Measurements from ENCODE around the gene AGMAT.

AGMAT gene

DNA sequence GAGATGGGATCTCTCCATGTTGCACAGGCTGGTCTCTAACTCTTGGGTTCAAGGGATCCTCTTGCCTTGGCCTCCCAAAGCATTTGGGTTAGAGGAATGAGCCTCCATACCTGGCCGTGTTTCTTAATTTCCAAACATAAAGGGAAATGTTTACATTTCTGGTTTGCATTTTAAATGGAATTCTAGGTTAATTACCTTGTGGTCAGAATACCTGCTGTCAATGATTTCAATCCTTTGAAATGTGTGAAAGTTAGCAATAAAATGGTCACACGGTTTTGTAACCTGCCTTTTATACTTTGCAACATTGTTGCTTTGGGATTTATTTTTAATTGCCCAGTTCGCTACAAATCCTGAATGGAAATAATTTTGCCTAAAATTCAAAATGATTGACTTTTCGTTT lies 26.3 kb downstream of the AGMAT start:
- no peak for DNase-seq

DNA sequence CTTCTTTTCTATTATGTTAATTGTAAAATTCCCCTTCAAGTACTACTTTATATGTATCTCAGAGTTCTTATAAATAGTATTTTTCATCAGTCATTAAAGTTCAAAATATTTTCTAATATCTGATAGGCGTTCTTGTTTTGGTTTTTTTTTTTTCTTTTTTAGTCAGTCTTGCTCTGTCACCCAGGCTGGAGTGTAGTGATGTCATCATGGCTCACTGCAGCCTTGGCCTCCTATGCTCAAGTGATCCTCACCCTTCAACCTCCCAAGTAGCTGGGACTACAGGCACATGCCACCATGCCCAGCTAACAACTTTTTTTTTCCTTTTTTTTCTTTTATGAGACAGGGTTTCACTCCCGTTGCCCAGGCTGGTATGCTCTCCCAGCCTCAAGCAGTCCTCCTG lies 27.3 kb downstream of the AGMAT start:
- no peak for DNase-seq

DNA sequence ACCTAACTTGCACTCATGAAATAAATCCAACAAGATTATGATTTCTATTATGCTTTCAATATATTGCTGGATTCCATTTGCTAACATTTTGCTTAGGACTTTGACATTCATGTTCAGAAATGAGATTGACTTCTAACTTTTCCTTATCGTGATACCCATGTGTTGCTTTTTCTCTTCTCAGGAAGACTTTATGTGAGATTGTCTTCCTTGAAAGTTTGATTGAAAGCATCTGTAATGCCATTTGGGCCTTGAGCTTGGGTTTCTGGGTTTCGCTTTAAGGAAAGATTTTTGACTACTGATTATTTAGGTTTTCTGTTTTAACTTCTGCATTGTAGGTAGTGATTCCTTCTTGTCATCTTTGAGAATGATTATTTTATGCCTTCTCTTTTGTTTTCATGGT lies 27.8 kb downstream of the AGMAT start:
- no peak for DNase-seq

DNA sequence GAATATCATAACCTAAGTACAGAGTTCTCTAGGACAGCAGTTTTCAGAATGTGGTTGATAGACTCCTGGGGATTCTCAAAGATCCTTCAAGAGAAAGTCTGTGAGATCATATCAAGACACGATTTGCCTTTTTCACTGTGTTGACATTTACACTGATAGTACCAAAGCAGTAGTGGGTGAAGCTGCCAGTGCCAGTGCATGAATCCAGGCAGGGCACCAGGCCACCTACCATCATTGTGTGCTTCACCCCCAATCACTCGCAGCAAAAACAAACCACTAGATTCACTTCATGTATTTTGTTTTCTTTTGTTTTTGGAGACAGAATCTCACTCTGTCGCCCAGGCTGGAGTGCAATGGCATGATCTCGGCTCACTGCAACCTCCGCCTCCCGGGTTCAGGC lies 34.3 kb downstream of the AGMAT start:
- no peak for DNase-seq

DNA sequence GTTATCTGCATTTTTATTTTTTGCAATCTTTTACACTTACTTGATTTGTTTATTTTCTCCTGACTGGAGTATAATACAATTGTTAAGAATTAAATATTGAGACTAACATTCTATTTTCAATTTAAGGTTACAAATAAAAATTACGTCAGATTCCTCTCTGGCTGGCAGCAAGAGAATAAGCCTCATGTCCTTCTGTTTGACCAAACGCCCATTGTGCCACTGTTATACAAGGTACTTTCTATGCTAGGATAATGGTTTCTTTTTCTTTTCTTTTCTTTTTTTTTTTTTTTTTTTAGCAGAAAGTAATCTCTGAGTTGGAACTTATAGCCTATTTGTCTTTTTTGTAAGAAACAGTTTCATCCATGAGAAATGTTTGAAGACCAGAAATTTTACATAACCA lies 38.2 kb downstream of the AGMAT start:
- no peak for DNase-seq

DNA sequence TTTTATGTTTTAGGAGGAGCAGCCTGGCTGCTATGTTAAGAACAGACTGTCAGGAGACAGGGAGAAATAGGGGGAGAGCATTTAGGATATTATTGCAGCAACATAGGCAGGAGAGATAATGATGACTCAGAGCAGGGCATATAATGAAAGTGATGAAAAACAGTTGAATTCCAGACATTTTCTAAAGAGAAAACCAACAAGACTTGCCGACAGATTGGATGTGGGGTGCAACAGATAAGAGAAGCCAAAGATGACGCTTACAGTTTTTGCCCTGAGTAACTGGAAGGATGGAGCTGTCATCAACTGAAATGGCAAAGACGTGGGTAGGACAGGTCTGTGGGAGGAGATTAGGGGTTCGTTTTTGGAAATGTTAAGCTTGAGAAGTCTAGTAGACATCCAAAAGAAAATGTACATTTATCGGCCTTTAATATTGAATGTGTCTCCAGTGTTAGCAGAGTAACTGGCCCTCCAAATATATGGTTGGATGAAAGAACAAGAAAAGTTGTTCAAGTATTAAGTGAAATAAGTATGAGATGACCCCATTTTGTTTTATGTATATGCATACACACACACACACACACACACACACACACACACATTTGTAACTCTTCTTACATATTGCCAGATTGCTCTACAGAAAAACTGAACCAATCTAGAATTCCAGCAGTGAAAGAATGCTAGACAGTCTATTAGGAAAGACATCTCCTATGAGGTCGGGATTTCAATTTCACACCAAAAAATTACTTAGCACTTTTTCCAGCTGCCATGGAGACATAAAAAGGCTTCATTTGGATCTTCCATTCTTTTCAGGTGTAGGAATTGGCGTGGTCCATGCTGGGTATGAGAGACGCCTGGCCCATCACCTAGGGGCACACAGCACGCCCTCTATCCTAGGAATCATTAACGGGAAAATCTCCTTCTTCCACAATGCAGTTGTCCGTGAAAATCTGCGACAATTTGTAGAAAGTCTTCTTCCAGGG lies 41.0 kb downstream of the AGMAT start:
- DNase-seq = no peak

DNA sequence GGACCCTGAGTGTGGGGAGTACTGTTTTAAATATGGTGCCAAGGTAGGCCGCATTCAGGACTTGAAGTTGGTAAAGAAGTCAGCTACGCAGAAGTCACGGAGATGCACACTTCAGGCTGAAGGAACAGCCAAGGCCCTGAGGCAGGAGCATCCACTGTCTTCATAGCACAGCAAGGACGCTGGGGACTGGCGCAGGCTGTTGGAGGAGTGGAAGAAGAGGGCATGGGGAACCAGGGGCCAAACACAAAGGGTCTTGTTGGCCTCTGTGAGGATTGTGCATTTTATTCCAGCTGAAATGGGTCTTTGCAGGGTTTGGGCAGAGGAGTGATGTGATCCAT lies 41.6 kb downstream of the AGMAT start:
- no peak for DNase-seq

DNA sequence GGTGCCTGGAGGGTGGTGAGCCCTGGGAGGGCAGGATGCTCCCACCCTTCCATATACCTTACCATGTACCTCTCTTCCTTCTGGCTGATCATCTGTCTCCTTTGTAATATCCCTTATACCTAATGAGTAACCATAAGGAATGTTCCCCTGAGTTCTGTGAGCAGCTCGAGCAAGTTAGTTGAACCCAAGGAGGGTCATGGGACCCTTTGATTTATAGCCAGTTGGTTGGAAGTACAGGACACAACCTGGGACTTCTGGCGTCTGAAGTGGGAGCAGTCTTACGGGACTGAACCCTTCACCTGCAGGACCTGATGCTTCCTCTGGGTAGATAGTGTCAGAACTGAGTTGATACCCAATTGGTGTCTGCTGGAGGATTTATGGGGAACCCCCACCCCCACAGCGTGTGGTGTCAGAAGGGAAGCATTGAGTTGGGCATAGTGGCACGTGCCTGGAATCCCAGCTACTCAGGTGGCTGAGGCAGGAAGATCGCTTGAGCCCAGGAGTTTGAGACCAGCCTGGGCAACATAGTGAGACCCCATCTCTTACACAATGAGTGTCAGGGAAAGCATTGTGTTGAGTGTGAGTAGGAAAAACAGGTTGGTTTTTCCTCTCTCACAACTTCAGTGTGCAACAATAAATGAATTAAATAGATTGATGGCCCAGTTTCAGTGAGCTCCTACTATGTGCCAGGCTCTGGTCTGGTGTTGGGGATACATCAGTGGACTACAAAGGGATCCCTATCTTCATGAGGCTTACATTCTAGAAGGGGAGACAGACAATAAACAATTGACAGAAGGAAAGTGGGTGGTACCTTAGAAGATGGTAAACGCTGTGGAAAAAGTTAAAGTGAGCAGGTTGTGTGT lies 42.2 kb downstream of the AGMAT start:
- DNase-seq = no peak

DNA sequence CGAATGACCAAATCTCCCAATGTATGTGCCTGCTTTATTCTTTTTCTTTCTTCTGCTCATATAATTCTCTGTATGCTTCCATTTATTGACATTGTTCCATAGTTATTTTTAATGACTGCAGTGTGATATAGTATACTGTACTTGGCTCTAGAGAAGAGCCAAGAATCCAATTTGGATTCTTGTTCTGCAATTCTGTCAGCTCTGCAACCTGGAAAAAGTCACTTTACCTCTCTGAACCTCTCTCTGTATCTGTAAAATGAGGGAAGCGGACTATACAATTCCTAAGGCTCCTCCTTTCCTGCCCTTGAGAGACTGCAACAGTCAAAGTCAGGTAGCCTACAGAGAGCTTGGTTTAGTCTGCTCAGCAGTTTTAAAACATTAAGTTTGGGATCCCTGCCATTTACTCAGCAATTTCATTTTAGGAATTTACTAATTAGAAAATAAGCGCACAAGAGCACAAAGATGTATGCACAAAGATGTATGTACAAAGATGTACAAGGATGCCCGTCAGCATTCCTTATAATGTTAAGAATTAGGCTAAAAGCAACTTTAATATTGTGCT lies 43.5 kb downstream of the AGMAT start:
- DNase-seq = no peak

DNA sequence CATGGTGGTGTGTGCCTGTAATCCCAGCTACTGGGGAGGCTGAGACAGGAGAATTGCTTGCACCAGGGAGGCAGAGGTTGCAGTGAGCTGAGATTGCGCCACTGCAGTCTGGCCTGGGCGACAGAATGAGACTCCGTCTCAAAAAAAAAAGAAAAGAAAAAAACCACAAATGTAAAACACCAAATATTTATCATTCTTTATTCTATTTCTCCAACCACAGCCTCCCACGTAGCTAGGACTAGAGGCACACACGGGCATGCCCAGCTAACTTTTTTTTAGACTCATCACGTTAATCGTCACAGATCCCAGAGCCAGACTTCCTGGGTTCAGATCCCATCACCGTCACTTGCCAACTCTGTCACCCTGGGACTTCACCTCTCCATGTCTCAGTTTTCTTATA lies 44.7 kb downstream of the AGMAT start:
- no peak for DNase-seq

DNA sequence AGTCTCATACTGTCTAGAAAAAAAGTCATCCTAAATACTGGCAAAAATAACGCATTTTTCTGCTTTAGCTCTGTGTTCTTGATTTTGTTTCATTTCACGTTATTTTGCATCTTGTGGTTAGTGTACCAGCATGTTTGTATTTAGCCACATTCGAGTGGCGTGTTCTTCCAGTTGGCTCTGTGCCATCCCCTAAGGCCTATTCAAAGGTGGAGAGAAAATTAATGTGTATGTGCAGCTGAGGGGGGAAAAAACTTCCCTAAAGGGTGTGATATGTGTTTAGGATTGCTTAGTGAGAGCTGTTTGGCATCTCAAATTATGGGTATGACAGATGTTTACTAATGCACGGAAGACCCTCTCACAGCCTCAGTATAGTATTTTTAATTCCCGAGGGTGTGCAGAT lies 46.1 kb downstream of the AGMAT start:
- no peak for DNase-seq

DNA sequence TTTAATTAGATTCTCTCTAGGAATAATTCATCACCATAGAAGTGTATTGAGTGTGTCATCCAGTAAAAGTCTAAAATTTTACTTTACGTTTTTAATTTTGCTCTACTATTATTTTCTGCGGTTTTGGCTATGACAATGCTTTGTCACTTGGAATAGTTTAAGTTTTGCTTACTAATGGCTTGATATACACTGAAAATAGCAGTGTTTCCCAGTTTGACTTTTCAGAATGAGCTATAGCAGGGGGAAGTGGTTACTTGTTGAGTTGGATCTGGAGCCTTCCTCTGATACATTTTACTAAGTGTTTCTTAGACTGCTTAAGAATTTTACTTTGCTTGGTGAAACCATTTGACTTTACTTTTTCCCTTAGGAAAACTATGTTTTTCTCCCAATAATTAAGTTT lies 53.2 kb downstream of the AGMAT start:
- no peak for DNase-seq

DNA sequence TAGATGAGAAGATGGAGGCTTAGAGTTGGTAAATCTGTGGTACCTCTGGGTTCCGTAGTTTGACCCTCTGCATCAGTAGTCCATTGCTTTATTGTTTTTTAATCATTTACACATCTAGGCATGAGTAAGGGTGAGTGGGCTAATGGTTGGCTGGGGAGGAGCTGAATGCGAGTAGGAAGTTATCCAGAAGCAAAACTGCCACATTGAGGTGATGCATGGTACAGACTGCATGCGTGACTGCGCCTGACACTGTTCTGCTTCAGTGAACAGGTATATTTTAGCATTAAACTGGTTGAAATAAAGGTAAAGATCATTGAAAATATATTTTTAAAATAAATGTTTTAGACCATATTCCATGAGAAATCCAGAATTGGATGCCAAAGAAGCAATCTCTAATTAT lies 53.8 kb downstream of the AGMAT start:
- DNase-seq = no peak

DNA sequence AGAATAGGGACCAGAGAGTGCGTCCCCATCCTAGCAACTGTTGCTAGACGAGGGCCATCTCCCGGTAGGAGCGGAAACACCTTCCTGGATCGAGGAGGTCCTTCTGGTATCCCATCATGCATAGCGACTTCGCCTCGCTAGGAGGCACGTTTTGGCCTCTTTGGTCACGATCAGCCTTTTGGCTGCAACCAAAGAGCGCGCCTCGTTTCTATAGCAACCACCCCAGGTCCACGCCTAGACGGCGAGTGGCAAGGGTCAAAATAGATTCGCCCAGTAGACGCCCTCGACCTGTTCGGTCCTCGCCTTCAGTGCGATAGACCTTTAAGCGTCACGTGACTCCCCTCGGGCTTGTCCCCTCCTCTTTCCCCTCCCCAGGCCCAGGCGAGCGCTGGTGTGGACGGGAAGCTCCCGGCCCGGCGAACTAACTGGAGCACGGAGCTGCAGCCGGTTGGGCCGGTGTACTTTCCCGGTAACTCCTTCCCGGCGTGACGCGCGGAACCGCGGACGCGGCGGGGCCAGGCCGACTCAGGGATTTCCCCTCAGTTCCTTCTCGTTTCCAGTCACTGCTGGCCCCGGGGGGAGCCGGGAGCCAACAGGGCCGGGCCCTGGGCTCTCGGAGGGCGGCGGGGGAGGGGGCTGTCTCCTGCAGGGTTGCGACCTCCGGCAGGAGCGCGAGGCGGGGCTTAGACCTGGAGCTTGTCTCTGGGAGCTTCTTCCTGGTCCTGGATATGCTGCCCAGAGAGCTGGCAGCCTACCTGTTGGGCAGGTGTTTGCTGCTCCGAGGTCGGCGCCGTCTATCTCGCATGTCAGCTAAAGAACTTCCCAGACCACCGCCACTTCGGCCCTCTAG lies 58.1 kb downstream of the AGMAT start, which contains the start of gene DNAJC16:
DNAJC16 (plus strand) TSS at position 359 of the 850 bp plus-strand sequence. CDS start 2,258 bp downstream, outside the sequence.
- peak; percentile 82 to 100 (median 93) for DNase-seq

DNA sequence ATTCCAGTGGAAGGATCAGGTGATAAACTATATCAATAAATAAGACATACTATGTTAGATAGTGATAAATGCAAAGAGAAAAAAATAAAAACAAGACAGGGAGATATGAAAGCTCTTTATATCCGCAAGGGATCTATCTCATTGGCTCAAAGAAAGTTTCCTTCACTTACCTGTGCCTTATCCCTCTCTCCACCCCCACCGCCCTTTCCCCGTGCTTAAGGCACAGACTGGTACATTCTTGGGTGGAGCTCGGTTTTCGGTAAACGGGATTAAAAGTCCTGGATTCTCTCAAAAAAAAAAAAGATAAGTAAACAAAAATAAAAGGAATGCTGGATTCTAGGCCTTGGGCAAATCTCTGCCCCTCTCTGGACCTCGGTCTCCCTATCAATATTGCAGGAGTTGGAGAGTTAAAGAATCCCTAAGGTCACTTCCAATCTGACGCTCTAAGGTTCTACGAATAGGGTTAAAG lies 58.8 kb downstream of the AGMAT start:
- DNase-seq = no peak

DNA sequence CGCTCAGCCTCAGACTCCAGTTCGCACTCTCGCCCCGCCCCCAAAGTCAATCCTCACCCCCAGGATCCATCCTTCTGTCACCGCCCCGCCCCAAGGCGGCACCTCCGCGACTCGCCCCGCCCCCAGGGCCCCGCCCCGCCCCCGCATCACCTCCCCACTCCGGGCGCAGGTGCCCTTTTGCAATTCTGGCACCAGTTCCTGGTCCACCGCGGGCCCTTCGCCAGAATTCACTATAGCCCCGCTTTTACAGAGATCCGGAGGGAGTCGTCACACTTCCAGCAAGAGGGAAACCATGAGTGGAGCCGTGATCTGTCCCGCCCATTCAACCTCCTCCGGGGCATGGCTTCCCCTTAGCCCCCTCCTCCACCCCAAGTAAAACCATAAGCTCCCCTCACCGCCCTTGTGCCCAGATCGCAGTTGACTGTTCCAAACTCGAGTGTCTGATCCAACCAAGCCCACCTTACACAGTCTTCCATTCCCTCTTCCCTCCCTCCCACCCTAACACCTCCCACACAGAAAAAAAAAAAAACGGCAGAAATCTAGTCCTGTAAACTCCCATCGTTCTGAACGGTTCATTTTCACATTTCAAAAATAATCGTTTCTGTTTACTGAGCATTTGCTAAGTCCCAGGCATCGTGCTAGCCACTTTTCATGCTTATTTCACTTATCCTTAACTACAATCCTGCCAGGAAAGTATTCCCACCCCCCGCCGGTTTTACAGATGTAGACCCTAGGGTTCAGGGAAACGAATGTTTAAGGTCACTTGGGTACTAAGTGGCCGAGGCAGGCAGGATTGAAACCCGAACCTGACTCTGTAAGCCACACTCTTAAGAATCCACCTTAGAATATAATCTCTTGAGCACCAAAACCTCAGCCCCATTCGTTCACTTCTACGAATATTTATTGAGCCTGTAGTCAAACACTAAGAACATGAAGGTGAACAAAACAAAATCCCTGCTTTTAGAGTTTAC lies 59.5 kb downstream of the AGMAT start:
- peak in 3 of 5 experiments; percentile 97 to 100 (median 99) for DNase-seq

DNA sequence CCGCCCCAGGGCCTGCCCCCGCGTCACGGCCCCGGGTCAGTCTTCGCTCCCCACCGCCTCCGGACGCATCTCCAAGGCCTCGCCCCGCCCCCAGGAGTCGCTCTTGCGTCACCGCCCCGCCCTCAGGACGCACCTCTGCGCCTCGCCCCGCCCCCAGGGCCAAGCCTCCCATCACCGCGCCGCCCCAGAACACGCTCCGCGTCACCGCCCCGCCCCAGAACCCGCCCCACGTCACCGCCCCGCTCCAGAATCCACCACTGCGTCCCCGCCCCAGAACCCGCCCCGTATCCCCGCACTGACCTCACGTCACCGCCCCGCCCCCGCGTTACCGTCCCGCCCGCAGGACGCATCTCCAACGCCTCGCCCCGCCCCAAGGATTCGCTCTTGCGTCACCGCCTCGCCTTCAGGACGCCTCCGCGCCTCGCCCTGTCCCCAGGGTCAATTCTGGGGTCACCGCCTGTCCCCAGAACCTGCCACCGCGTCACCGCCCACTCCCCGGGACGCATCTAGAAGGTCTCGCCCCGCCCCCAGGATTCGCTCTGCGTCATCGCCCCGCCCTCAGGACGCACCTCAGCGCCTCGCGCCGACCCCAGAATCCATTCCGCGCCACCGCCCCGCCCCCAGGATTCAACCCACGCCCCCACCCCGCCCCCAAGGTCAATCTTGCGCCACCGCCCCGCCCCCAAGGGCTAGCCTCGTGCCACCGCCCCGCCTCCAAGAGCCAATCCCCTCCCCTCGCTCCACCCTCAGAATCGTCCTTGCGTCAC lies 60.4 kb downstream of the AGMAT start:
- peak; percentile 96 to 100 (median 99) for DNase-seq

DNA sequence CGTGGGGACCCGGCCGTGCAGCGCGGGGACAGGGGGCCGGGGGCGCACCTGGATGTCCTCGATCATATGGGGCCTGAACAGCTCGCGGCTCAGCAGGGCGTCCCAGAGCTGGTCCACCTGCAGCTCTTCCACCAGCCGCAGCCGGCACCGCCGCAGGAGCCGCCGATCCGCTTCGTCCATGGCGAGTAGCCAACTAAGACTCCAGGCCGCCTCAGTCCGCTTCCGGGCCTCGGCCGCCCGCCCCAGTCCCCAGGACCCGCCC lies 60.9 kb downstream of the AGMAT start, which contains the start of gene CASP9:
CASP9 (minus strand) TSS at position 195 of the 262 bp plus-strand sequence; CDS start at position 180, 15 bp downstream.
- no peak for DNase-seq

DNA sequence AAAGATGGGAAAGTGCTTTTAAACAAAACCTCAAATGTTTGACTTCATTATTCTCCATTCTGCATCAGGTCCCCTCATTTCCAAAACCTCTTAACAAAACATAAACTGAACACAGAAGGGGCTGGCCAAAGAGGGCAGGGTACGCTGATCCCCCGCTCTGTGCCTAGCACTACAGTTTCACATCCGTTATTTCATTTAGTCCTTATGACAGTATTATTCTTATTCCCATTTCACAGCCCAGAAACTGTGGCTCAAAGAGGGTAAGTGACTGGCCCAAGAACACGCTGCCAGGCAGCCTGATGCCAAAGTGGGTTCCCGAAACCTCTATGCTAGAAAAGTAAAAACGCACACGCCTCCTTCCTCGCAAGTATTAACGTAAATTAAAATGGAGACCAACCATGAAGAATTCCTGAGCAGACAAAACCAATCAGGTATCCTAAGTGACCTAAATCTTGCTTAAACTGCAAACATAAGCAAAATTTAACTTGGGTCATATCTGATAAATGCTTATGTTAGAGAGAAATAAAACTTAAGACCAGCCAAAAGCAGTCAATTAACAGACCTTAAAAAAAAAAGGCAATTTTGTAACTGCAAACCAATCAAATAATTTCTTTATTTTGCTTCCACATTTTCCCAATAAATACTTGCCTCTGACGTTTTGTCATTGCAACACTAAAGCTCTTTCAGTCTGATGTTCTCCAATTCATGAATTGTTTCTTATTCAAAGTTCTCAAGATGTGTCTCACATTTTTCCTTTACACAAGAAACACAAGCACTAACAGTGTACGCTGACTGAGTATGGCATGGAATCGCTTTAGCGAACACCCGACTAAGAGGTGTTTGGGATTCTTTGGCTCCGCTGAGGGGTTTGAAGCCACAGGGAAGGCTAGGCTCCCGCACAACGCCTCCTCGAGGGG lies 61.5 kb downstream of the AGMAT start:
- DNase-seq = no peak

Measured in T-helper 2 cell (primary cell).